NCI-H82 treated with DMSO at 0.1 percent for 48 hours (cell line): ENCODE results near the gene KLHL11.

Source experiments
- DNase-seq: peaks from one replicate; lab custom pipeline; 2025; ENCODE audit not compliant: unreplicated experiment; lab: John Stamatoyannopoulos, UW

The KLHL11 gene

GRCh38 chr17:41811549-41812380 is 53.5 kb downstream of the KLHL11 start, which contains the start of gene P3H4:
Gene P3H4, minus strand, starts transcription at chr17:41811949. Its CDS starts 34 bp downstream, at chr17:41811915.
- peak; percentile 45 for DNase-seq

- DNase-seq = no peak
Observed at GRCh38 chr17:41810659-41811548, 54.3 kb downstream of the KLHL11 start.

GRCh38 chr17:41806685-41807445 is 58.4 kb downstream of the KLHL11 start:
- DNase-seq = no peak
